ENCODE data around the gene ARHGDIB. TPM values are rescaled to one million over a fixed set of nuclear protein-coding genes. Genes with fewer than 3 reads are reported as not detected.

Gene ARHGDIB
- total RNA-seq, 4 donors from 2014 or later: 128 to 259 (median 205) TPM

DNA sequence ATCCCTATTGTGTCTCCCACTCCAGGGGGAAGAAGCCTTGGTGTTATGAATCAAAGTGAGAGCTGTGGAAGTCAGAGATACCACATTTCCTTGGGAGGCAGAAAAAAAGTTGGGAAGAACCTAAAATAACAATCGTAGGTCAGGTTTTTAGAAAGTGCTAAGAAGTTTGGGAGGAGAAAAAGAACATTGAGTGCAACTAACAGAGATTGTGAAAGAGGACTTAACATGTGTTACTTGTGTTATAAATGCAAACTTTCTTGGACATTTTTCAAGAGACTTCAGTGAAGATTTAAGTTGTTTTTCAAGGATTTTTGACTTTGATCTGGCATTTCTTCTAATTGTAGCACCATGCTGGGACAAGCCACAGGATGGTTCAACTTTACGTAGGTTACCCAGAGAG lies 15.2 kb downstream of the ARHGDIB start:
- TF ChIP-seq, protein P1, sequence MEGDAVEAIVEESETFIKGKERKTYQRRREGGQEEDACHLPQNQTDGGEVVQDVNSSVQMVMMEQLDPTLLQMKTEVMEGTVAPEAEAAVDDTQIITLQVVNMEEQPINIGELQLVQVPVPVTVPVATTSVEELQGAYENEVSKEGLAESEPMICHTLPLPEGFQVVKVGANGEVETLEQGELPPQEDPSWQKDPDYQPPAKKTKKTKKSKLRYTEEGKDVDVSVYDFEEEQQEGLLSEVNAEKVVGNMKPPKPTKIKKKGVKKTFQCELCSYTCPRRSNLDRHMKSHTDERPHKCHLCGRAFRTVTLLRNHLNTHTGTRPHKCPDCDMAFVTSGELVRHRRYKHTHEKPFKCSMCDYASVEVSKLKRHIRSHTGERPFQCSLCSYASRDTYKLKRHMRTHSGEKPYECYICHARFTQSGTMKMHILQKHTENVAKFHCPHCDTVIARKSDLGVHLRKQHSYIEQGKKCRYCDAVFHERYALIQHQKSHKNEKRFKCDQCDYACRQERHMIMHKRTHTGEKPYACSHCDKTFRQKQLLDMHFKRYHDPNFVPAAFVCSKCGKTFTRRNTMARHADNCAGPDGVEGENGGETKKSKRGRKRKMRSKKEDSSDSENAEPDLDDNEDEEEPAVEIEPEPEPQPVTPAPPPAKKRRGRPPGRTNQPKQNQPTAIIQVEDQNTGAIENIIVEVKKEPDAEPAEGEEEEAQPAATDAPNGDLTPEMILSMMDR (IDR thresholded peaks at IDR 0.05): no peak
- ATAC-seq (ENCODE audit: low FRiP score): no peak
- no peak for DNase-seq (ENCODE audit: low spot score)

DNA sequence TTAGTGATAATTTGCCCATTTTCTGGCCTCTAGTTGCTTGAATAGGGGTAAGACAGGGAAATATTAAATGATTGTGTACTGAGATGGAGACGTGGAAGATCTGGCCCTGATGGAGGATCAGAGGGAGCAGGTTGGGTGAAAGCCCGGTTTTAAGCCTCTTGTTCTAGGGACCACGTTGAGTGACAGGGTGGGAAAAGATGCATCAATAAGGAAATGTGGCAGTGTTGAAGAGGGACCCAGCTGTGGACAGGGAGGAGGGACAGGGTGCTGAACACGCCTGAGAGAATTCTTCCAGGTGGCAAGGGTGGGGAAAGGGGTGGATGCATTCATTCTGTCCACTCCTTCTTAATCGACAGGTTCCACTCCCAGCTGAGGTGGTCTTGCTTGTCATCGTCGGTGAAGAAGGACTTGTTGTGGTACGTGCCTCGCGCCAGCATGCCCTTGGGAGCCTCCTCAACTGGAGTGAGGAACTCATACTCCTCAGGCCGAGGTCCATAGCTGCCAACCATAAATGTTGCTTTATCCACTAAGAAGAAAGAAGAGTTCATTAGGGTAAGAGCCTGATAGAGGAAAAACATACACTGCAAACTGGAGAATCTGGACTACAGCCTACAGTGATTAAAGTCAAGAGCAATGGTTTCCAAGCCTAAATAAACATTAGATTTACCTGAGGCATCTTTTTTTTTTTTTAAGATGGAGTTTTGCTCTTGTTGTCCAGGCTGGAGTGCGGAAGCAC lies 19.0 kb downstream of the ARHGDIB start:
- TF ChIP-seq, protein P1 (IDR thresholded peaks at IDR 0.05): no peak
- DNase-seq (ENCODE audit: low spot score): no peak
- no peak for ATAC-seq (ENCODE audit: low FRiP score)

DNA sequence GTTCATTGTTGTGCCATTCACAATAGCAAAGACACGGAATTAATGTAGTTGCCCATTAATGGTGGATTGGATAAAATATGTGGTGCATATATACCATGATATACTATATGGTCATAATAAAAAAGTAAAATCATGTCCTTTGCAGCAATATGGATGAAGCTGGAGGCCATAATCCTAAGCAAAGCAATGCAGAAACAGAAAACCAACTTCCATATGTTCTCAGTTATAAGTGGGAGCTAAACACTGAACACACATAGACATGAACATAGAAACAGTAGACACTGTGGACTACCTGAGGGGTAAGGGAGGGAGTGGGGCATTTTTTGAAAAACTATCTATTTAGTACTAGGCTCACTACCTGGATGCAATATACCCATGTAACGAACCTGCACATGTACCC lies 20.0 kb downstream of the ARHGDIB start:
- ATAC-seq (ENCODE audit: low FRiP score): no peak
- TF ChIP-seq, protein P1 (IDR thresholded peaks at IDR 0.05): no peak
- DNase-seq (ENCODE audit: low spot score): no peak

DNA sequence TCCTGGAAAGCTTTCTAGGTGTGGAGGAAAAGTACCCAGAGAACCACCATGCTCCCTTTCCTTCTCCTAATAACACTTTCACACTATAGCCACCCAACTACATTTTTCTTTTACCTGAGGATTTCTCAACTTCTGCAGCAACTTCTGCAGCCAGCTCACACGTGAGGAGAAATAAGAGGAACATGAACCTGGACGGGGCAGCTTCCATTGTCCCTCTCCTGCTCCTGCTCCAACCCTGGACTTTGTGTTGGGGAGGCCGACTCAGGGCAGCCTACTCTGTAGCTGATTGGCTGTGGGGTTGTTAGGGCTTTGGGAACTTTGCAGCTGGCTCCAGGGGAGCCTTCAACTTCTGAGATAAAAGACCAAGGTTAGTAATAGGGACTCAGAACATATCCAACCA lies 23.1 kb downstream of the ARHGDIB start, which contains the start of gene ERP27:
ERP27 (minus strand) TSS at position 237 of the 400 bp plus-strand sequence; CDS start at position 208, 29 bp downstream.
- DNase-seq (ENCODE audit: low spot score): no peak
- no peak for ATAC-seq (ENCODE audit: low FRiP score)

DNA sequence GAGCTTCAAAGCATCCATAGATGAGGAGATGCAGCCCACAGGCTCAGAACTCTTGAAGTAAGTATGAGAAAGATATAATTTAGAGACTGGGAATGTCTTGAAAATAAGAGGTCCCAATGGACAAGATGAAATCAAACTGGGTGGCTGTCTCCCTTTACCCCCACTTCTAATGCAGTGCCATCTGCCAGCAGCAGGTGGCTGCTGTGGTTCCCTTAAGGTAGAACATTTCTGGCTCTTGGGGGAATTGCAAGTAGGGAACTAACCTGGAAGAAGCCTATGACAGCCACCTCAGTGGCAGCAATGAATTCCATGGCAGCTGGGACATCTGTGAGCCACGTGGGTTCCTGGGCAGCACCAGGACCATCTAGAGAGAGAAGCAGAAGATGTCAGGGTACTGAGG lies 23.7 kb downstream of the ARHGDIB start:
- DNase-seq (ENCODE audit: low spot score): no peak
- TF ChIP-seq, protein P1 (IDR thresholded peaks at IDR 0.05): no peak
- ATAC-seq (ENCODE audit: low FRiP score): no peak

More for the DNA sequence above, 23.1 kb downstream of the ARHGDIB start, which contains the start of gene ERP27:
- TF ChIP-seq, protein P1 (IDR thresholded peaks at IDR 0.05): no peak

DNA sequence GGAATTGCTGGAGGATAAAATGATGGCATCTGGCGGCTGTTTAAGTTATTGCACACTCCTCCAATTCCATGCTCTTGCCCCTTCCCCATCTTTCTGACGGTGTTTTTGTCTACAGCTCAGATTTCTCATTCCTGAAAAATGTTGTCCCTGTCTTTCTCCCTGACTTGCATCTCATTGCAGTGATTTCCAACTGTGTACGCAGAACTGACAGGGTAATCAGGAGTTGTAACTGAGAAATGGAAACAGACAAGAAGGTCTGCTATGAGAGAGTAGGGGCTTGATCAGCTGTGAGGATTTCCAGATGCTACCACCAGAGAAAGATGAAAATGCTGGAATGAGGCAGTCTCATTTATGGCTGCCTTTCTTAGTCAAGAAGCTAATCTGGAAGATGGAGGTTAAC lies 24.4 kb downstream of the ARHGDIB start:
- DNase-seq (ENCODE audit: low spot score) (no peak), ATAC-seq (ENCODE audit: low FRiP score) (no peak)
- TF ChIP-seq, protein P1 (IDR thresholded peaks at IDR 0.05): no peak

All from omental fat pad (tissue), 4 donors.